ENCODE measurements around the gene RBM22. TPM values are rescaled to one million over a fixed set of nuclear protein-coding genes. Genes with fewer than 3 reads are reported as not detected.

The RBM22 gene
- total and polyA plus RNA-seq, 10 of the 15 experiments (the other 5 are each of a cell fraction or from before 2014, with no cell fraction given) = 26.3 to 66.4 (median 43.0) TPM

GRCh38 chr5:150700594-150701377 lies at the start of gene RBM22 (continued):
- TF ChIP-seq CHD2 (IDR thresholded peaks at IDR 0.05; ENCODE audit: borderline replicate concordance, low read depth, low read length) (peak; percentile 46; the same call in 1 of the 2 replicates), HDAC6 (IDR thresholded peaks at IDR 0.05; ENCODE audit: unreplicated experiment) (peak; percentile 44), BACH1 (IDR thresholded peaks at IDR 0.05; ENCODE audit: borderline replicate concordance) (no peak), BCL3 (IDR thresholded peaks at IDR 0.05; ENCODE audit: borderline replicate concordance, insufficient read depth, low read depth, low read length, poor library complexity, severe bottlenecking) (no peak), TBL1XR1 (IDR thresholded peaks at IDR 0.05; ENCODE audit: low read depth, low read length) (0 out of 2 replicates have a peak, but pooled peaks have one; percentile 17), TAF1 (IDR thresholded peaks at IDR 0.05; ENCODE audit: borderline replicate concordance, low read depth, low read length) (peak; percentile 82), USF1 (IDR thresholded peaks at IDR 0.05; ENCODE audit: borderline replicate concordance, extremely low read length, insufficient read depth, low read depth, low read length) (no peak), POU2F2 (IDR thresholded peaks at IDR 0.05; ENCODE audit: borderline replicate concordance, low read depth, low read length) (peak; percentile 50; the same call in 1 of the 3 replicates), TCF3 (IDR thresholded peaks at IDR 0.05; ENCODE audit: borderline replicate concordance, insufficient read depth, low read depth, low read length) (peak; percentile 33; the same call in 1 of the 2 replicates), BRCA1 (IDR thresholded peaks at IDR 0.05; ENCODE audit: low read depth, low read length) (no peak), E4F1 (IDR thresholded peaks at IDR 0.05; ENCODE audit: borderline replicate concordance, partially characterized antibody) (no peak), EZH2 (IDR thresholded peaks at IDR 0.05; ENCODE audit: borderline replicate concordance, control insufficient read depth, low read depth, low read length) (no peak), NR2C2 (IDR thresholded peaks at IDR 0.05; ENCODE audit: borderline replicate concordance, control insufficient read depth, insufficient read length, low read depth) (no peak), ZBTB4 (CRISPR knock-in tag; IDR thresholded peaks at IDR 0.05) (no peak)
